Caco-2 (cell line): ENCODE measurements around the gene KDM4C. TPM values are rescaled to one million over a fixed set of nuclear protein-coding genes. Genes with fewer than 3 reads are reported as not detected.
"Not testable (repeated sequence)": the region's sequence is repeated elsewhere in the genome, so short reads cannot be mapped to it uniquely, and the experiment has no call there.

Source experiments
- BruUV-seq: library from RNA; stranded (reverse); fragments of 400-500 nt; replicated peaks from 2 replicates; lab custom pipeline; 2021; lab: Mats Ljungman, UMichigan
- CTCF ChIA-PET: fragments of 300-600 bp; sonication (Branson Sonifier 250); formaldehyde crosslinking; loops from one replicate; lab custom pipeline; 2022; ENCODE audit warnings: antibody characterized with exemption; lab: Charles Lee
- POLR2A ChIA-PET: fragments of 300-600 bp; sonication (Branson Sonifier 250); formaldehyde crosslinking; loops from one replicate; lab custom pipeline; 2022; ENCODE audit warnings: antibody characterized with exemption; lab: Charles Lee
- DNase-seq, 2 experiments: peaks; one replicate each; pipeline versions ENCODE4 v3.0.0 to v3.0.0-alpha.2; 2020 to 2022
- H3K27me3 ChIP-seq: replicated peaks from 2 replicates; pipeline ENCODE4 v1.6.0; 2011; ENCODE audit warnings: low read length; ENCODE audit not compliant: control insufficient read depth, insufficient read depth
- H3K36me3 ChIP-seq: 2 replicates; pipeline ENCODE4 v1.5.1; 2011; ENCODE audit warnings: low read length; ENCODE audit not compliant: control insufficient read depth, insufficient read depth
- H3K4me1 ChIP-seq: fragments of 250-450 bp; sonication (Bioruptor Pico); 2 replicates; pipeline ENCODE4 v1.5.1; 2020; ENCODE audit warnings: mild to moderate bottlenecking
- H3K4me3 ChIP-seq: 2 replicates; pipeline ENCODE4 v1.5.1; 2011; ENCODE audit warnings: low read depth, mild to moderate bottlenecking, control low read depth, low read length
- H3K9me3 ChIP-seq: fragments of 250-450 bp; sonication (Bioruptor Pico); 2 replicates; pipeline ENCODE4 v1.5.1; 2020; ENCODE audit warnings: mild to moderate bottlenecking, moderate library complexity
- H3K27ac Mint-ChIP-seq: one replicate; pipeline ENCODE4 v1.8.0; 2022; ENCODE audit warnings: mixed read lengths; ENCODE audit not compliant: unreplicated experiment
- H3K27me3 Mint-ChIP-seq: one replicate; pipeline ENCODE4 v1.8.0; 2022; ENCODE audit warnings: mixed read lengths; ENCODE audit not compliant: insufficient read depth, unreplicated experiment
- H3K36me3 Mint-ChIP-seq: one replicate; pipeline ENCODE4 v1.8.0; 2022; ENCODE audit warnings: mild to moderate bottlenecking, mixed read lengths; ENCODE audit not compliant: insufficient read depth, unreplicated experiment
- H3K4me1 Mint-ChIP-seq: one replicate; pipeline ENCODE4 v1.8.0; 2022; ENCODE audit warnings: low read depth, mixed read lengths; ENCODE audit not compliant: unreplicated experiment
- H3K4me3 Mint-ChIP-seq: one replicate; pipeline ENCODE4 v1.8.0; 2022; ENCODE audit warnings: mild to moderate bottlenecking, moderate library complexity, mixed read lengths; ENCODE audit not compliant: unreplicated experiment
- H3K9me3 Mint-ChIP-seq: one replicate; pipeline ENCODE4 v1.8.0; 2022; ENCODE audit warnings: mixed read lengths; ENCODE audit not compliant: unreplicated experiment
- CTCF ChIP-seq, 2 experiments: fragments of 200-600 bp in 1 of 2; IDR thresholded peaks; 1 replicate in 1 of 2; 2 replicates in 1 of 2; pipeline versions ENCODE4 v1.5.1 to v1.8.0; 2011 to 2022; ENCODE audit warnings: antibody characterized with exemption in 1 of 2, control low read depth in 1 of 2, inconsistent platforms in 1 of 2, low read depth in 1 of 2, low read length in 1 of 2, mild to moderate bottlenecking in 1 of 2, moderate library complexity in 1 of 2; ENCODE audit not compliant: insufficient read depth in 1 of 2, severe bottlenecking in 1 of 2, unreplicated experiment in 1 of 2
- intact Hi-C: fragments of 100-400 bp; cut with micrococcal nuclease; formaldehyde crosslinking; loops from one replicate; pipeline ENCODE4 v1.10.0; 2022; ENCODE audit not compliant: unreplicated experiment
- total RNA-seq: library from RNA; stranded (reverse); gene quantifications from 2 replicates; pipeline ENCODE4 v1.2.3, GENCODE V29; 2022

Gene KDM4C
- total RNA-seq, 1 experiment from 2014 or later: 40.3 TPM

DNA sequence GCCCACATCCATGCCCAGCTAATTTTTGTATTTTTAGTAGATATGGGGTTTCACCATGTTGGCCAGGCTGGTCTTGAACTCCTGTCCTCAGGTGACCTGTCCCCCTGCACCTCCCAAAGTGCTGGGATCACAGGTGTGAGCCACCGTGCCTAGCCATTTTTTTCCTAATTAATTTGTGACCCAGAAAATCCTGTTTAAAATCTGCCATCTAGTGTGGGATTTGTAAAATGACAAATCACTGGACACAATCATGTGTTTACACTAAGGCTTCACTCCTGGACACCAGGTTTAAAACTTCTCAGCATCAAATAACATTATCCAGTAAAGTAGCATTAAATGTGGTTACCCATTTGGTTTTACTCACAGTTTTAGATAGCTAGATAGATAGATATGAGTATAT is 18.6 kb upstream of the KDM4C start:
- peak in 1 of 2 experiments; percentile 13 for DNase-seq
- no peaks in the 10 kb centered on the region for H3K4me1 Mint-ChIP-seq
- ChIA-PET POLR2A (interaction anchor here (0.6 to 0.7 kb wide), 2 partner anchors 75 to 214 kb away, joined by 3 to 6 read pairs; no protein-coding TSS in a partner anchor), CTCF (interaction anchor here (0.5 to 1.2 kb wide), 5 partner anchors 19 to 649 kb away, joined by 3 to 8 read pairs (median 4); partner anchors contain the start of gene KDM4C)
- no peaks in the 10 kb centered on the region for H3K36me3 Mint-ChIP-seq
- H3K4me3 ChIP-seq: no peak overlapping the region
- H3K36me3 ChIP-seq: no peaks in the 10 kb centered on the region
- no peaks in the 10 kb centered on the region for H3K27me3 ChIP-seq
- H3K9me3 ChIP-seq: no peaks in the 10 kb centered on the region
- intact Hi-C loops: loop anchor here (10.0 kb wide), 1 partner anchor 384 kb away; no protein-coding TSS in a partner anchor
- TF ChIP-seq CTCF (IDR thresholded peaks at IDR 0.05; ENCODE audit: insufficient read depth in 1 of 2, low read depth in 1 of 2, low read length in 1 of 2, severe bottlenecking in 1 of 2, unreplicated experiment in 1 of 2): peak in 1 of 2 experiments; percentile 6
- no peaks in the 10 kb centered on the region for H3K27me3 Mint-ChIP-seq
- no peak overlapping the region for H3K4me3 Mint-ChIP-seq
- no peaks in the 10 kb centered on the region for H3K4me1 ChIP-seq
- no peak overlapping the region for H3K27ac Mint-ChIP-seq
- peaks cover 9% of the 10 kb centered on the region for H3K9me3 Mint-ChIP-seq
- BruUV-seq: no TSS peak

GRCh38 chr9:6748861-6749260 is 8.9 kb upstream of the KDM4C start:
- H3K27me3 Mint-ChIP-seq, H3K9me3 Mint-ChIP-seq, H3K27me3 ChIP-seq, H3K27ac Mint-ChIP-seq, H3K9me3 ChIP-seq, H3K36me3 ChIP-seq, CTCF ChIA-PET, H3K36me3 Mint-ChIP-seq, H3K4me1 ChIP-seq, H3K4me3 ChIP-seq, POLR2A ChIA-PET, H3K4me1 Mint-ChIP-seq, H3K4me3 Mint-ChIP-seq, intact Hi-C loops, DNase-seq, BruUV-seq: not testable (repeated sequence)

DNA sequence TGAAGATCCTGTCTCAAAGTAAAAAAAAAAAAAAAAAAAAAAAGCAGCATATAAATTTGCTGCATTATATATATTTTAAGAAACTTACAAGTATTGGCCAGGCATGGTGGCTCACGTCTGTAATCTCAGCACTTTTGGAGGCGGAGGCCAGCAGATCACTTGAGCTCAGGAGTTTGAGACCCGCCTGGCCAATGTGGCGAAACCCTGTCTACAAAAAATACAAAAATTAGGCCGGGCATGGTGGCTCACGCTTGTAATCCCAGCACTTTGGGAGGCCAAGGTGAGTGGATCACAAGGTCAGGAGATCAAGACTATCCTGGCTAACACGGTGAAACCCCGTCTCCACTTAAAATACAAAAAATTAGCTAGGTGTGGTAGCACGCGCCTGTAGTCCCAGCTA is 2.9 kb upstream of the KDM4C start:
- intact Hi-C loops, H3K4me3 ChIP-seq, CTCF ChIA-PET, H3K27me3 Mint-ChIP-seq, H3K27me3 ChIP-seq, BruUV-seq, H3K36me3 ChIP-seq, DNase-seq, H3K9me3 ChIP-seq, H3K9me3 Mint-ChIP-seq, H3K4me1 ChIP-seq, H3K27ac Mint-ChIP-seq, H3K4me3 Mint-ChIP-seq, POLR2A ChIA-PET, H3K4me1 Mint-ChIP-seq: not testable (repeated sequence)
- H3K36me3 Mint-ChIP-seq: peaks cover 19% of the 10 kb centered on the region

GRCh38 chr9:6757132-6757455 is 679 bp upstream of the KDM4C start:
- no TSS peak for BruUV-seq
- ChIA-PET POLR2A (interaction anchor here (0.7 to 3.8 kb wide), 6 partner anchors 23 to 93 kb away, joined by 3 to 37 read pairs (median 6); no protein-coding TSS in a partner anchor), CTCF (no interaction called here)
- Mint-ChIP-seq H3K4me3 (peak overlapping the region; percentile 97), H3K27ac (peak overlapping the region; percentile 99), H3K27me3 (no peaks in the 10 kb centered on the region), H3K36me3 (peaks cover 19% of the 10 kb centered on the region), H3K4me1 (no peaks in the 10 kb centered on the region), H3K9me3 (no peaks in the 10 kb centered on the region)
- no peaks in the 10 kb centered on the region for H3K36me3 ChIP-seq
- no peaks in the 10 kb centered on the region for H3K9me3 ChIP-seq
- peaks cover 15% of the 10 kb centered on the region for H3K4me1 ChIP-seq
- intact Hi-C loops: loop anchor here (2.0 kb wide), 1 partner anchor 32 kb away; no protein-coding TSS in a partner anchor
- DNase-seq: peak in 1 of 2 experiments; percentile 78
- no peaks in the 10 kb centered on the region for H3K27me3 ChIP-seq
- peak overlapping the region; percentile 94 for H3K4me3 ChIP-seq
- TF ChIP-seq CTCF (IDR thresholded peaks at IDR 0.05; ENCODE audit: insufficient read depth in 1 of 2, low read depth in 1 of 2, low read length in 1 of 2, severe bottlenecking in 1 of 2, unreplicated experiment in 1 of 2): no peak
